HG03520 (cell line): ENCODE data around the gene FAM20B.
A peak's percentile ranks its signal among the peaks of the same experiment; 100 is the strongest.
"Not testable (repeated sequence)": the region's sequence is repeated elsewhere in the genome, so short reads cannot be mapped to it uniquely, and the experiment has no call there.

Source experiments
- ATAC-seq: cut with Tn5 transposase; IDR thresholded peaks from one replicate; pipeline ENCODE4 v1.9.1; 2021; ENCODE audit warnings: mild to moderate bottlenecking, moderate library complexity; ENCODE audit not compliant: unreplicated experiment

Gene FAM20B, protein sequence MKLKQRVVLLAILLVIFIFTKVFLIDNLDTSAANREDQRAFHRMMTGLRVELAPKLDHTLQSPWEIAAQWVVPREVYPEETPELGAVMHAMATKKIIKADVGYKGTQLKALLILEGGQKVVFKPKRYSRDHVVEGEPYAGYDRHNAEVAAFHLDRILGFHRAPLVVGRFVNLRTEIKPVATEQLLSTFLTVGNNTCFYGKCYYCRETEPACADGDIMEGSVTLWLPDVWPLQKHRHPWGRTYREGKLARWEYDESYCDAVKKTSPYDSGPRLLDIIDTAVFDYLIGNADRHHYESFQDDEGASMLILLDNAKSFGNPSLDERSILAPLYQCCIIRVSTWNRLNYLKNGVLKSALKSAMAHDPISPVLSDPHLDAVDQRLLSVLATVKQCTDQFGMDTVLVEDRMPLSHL

GRCh38 chr1:179025125-179025974 lies at the start of gene FAM20B:
FAM20B (plus strand) TSS chr1:179025894; CDS start chr1:179043848, 17,954 bp downstream.
- ATAC-seq: peak; percentile 80

- ATAC-seq: no peak
Observed at GRCh38 chr1:178976541-178976940, 49.2 kb upstream of the FAM20B start.

- no peak for ATAC-seq
Observed at GRCh38 chr1:178986204-178986603, 39.5 kb upstream of the FAM20B start.

DNA sequence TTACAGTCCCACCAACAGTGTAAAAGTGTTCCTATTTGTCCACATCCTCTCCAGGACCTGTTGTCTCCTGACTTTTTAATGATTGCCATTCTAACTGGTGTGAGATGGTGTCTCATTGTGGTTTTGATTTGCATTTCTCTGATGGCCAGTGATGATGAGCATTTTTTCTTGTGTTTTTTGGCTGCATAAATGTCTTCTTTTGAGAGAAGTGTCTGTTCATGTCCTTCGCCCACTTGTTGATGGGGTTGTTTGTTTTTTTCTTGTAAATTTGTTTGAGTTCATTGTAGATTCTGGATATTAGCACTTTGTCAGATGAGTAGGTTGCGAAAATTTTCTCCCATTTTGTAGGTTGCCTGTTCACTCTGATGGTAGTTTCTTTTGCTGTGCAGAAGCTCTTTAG lies 37.5 kb upstream of the FAM20B start:
- ATAC-seq: not testable (repeated sequence)

DNA sequence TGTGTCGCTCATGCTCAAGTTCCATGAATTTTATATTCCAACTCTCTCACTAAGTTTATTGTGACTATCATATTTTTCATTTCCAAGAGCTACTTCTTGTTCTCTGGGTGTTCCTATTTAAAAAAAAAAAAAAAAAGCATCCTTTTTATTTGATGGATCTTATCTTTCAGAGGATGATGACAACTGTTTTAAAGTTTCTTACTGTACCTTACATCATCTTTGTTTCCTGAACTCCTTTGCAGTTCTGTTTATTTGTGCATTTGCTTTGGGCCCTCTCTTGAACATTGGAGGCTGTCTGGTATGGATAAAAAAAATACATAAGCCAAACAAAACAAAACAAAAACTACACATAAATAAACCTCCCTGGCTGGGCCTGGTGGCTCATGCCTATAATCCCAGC lies 32.1 kb upstream of the FAM20B start:
- ATAC-seq: no peak

DNA sequence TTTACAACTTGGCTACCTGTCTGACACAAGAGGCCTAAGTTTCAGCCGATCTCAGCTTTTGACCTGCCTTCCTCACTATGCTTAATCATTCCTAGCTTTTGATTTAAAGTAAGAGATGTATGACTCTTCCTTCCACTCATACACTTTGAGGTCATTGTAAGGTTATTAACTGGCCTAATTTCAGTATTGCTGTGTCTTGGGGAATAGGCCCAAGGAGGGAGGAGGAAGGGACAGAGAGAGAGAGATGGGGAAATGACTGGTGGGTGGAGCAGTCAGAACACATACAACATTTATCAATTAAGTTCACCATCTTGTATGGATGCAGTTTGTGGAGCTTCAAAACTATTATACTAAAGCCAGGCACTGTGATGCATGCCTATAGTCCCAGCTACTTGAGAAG lies 28.3 kb upstream of the FAM20B start:
- no peak for ATAC-seq

DNA sequence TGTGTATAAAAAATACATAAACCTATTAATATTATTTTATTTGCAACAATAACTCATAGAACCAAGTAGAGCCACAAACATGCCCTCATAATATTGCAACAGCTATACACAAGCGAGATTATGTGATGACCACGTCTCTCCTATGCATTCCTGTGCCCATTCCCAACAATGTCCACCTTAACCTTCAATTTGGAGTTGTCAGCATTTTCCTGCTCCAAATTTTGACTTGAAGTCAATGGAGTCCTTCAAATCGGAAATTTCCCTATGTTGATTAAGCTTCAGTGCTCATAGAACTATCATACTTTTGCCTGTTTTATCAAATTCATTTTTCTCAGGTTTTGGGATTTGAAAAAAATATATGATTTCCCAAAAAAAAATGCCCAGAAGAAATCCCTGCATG lies 27.4 kb upstream of the FAM20B start:
- no peak for ATAC-seq

DNA sequence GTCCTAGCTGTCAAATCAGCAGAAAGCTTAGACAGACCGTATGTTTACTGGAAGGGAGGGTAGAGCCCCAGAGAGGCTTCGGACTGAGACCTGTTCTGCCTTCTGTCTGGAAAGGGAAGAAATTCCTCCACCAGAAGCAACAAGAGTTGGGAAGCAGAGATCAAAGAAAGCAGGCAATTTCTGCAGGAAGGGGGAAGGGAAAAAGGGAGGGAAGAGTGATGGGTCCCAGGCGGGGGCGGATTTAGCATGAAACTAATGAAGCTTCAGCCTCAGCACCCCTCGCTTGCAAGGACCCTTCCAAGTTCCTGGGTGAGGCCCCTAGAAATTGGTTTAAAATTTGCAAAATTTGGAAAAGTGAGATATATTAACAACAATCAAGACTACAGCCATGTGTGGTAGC lies 26.6 kb upstream of the FAM20B start:
- ATAC-seq: no peak

DNA sequence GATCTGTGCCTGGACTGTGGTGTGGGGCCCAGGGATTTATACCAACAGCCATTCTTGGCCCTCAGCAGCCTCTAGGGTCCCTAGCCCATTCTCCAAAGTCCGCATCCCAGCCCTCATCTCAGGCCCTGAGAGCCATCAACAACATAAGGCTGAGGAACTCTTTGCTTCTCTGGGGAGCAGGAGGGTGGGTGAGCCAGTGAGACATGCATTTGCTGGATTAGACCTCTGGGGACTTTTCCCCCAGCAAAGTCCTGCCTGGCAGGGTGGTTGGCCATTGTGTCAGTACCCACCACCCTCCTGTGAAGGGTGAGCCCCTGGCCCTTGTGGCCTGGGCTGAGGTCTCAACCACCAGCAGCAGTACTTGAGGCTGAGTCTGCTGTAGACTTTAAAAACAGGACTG lies 24.2 kb upstream of the FAM20B start:
- no peak for ATAC-seq

DNA sequence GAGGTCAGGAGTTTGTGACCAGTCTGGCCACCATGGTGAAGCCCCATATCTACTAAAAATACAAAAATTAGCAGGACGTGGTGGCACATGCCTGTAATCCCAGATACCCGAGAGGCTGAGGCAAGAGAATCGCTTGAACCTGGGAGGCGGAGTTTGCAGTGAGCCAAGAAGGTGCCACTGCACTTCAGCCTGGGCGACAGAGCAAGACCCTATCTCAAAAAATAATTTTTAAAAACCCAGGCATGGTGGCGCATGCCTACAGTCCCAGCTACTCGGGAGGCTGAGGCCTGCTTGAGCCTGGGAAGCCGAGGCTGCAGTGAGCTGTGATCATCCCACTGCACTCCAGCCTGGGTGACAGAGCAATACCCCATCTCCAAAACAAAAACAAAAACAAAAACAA lies 23.6 kb upstream of the FAM20B start:
- not testable (repeated sequence) for ATAC-seq

DNA sequence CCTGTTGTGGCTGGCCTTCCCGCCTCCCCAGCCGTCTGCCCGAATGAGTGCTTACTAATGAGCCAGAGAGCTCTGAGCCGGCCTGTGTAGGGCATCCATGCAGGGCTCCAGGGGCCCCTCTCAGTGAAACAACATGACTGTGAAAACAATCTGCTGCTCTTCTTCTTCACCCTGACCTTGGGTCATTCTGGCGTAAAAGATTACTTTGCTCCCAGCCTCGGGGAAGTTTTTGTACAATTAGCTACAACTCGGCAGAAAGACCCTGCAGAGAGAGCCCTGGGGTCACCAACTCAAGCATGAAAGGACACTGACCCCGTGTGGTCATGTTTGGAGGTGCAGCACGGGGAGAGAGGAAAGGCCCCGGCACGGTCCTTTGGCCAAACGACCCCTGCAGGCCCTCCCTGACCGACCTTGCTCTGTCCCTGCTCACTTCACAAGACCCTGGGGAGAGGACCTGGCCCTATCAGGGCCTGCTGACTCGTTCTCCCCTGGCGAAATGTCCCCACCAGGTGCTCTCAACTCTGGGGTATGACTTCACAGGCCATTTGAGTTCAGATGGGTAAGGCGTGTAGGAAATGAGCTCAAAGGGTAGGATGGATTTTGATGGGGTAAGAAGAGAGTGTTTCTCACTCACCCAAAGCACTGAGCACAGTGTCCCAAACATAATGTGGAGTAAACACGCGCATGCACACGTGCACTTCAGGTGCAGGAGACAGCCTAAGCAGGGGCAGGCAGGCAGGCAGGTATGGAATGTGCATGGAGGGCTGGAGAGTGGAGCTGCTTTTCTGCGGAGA lies 22.9 kb upstream of the FAM20B start:
- ATAC-seq: peak; percentile 72

GRCh38 chr1:179003512-179004066 lies 22.1 kb upstream of the FAM20B start:
- no peak for ATAC-seq

DNA sequence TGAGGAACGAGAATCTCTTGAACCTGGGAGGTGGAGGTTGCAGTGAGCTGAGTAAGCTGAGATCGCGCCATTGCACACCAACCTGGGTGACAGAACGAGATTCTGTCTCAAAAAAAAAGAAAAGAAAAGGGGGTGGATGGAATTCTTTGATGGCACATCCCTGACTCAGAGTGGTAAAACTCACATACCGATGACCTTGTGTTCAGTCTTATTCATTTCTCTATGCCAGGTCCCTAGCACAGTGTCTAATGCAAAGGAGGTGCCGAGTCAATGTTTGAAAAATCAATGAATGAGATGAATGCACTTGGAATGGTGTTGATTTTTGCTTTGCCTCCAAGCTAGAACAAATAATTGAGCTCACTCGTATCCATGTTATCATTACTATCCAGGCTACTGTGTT lies 18.5 kb upstream of the FAM20B start:
- ATAC-seq: no peak

GRCh38 chr1:179010671-179011070 lies 15.0 kb upstream of the FAM20B start:
- ATAC-seq: no peak

- ATAC-seq: no peak
Observed at GRCh38 chr1:179012038-179012437, 13.7 kb upstream of the FAM20B start.

DNA sequence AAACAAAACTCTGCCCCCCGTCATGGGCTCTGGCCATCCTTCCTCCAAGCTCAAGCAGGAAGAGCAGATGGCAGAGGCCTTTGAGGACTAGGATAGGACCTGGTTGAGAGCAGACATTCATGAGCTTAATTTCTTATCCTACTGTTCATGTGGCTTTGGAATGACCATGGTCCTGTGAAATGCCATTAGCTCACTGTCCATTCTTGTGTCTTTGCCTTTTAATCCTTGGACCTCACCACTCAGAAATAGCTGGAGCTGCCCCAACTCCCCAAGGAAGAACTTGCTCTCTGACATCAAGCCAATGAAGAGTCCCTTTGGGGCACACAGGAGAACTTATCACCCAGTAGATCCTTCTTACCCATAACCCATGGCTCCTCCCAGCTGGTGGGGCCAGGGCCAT lies 11.6 kb upstream of the FAM20B start:
- no peak for ATAC-seq

GRCh38 chr1:179015396-179015795 lies 10.3 kb upstream of the FAM20B start:
- no peak for ATAC-seq

- ATAC-seq: no peak
Observed at GRCh38 chr1:179016706-179017382, 8.8 kb upstream of the FAM20B start.

DNA sequence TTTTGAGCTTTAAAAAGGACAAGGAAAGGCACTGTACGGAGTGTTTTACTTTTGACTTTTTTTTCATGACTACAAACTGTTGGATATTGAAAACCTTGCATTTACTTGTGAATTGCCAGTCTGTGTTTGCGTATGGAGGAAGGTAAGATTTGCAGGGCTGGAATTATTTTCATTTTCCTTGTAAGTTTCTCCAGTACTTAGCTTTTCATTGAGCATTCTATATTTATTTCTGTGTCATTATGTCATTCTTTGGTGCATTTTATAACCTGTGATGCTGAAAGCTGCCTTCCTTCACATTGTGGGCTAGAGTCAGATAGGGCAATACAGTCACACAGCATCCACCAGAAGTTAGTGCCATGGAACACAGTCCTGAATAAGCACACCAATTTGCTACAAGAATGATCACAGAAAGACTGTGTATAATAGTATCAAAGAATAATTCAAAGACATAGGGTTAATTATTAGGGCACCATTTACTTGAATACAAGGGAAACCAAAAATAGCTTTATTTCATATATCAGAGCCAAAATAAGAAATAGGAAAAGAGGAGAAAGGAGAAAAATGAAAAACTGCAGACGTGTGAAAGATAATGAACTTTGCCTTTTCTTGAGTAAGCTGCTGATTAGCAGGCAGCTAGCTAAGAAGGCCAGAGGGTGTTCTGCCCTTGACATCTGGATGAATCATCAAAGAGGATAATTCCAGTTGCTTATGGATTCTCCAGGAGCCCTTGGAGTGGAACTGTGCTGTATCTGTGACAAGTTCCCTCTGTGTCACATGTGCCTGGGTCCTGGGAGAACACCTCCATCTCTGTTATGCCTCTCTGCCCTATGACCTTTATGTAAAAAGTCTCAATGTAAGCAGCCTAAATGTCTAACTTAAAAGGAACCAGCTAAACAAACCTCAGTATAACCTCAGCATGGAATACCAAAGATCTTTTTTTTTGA lies 8.0 kb upstream of the FAM20B start:
- no peak for ATAC-seq
